A549 treated with ZK216348 at 1 μM for 4 hours (cell line): ENCODE measurements around the gene FRMD4B. TPM values are rescaled to one million over a fixed set of nuclear protein-coding genes. Genes with fewer than 3 reads are reported as not detected.

Experiments used
- total RNA-seq: library from RNA; stranded (reverse); fragments of 200-300 nt; extraction: Qiagen RNA extraction; gene quantifications from 5 replicates; pipeline ENCODE4 v1.2.3, GENCODE V29; 2022; ENCODE audit warnings: low read depth

Gene FRMD4B
- total RNA-seq: 0.56 to 1.3 TPM (median 0.78 TPM) in 5 replicates

DNA sequence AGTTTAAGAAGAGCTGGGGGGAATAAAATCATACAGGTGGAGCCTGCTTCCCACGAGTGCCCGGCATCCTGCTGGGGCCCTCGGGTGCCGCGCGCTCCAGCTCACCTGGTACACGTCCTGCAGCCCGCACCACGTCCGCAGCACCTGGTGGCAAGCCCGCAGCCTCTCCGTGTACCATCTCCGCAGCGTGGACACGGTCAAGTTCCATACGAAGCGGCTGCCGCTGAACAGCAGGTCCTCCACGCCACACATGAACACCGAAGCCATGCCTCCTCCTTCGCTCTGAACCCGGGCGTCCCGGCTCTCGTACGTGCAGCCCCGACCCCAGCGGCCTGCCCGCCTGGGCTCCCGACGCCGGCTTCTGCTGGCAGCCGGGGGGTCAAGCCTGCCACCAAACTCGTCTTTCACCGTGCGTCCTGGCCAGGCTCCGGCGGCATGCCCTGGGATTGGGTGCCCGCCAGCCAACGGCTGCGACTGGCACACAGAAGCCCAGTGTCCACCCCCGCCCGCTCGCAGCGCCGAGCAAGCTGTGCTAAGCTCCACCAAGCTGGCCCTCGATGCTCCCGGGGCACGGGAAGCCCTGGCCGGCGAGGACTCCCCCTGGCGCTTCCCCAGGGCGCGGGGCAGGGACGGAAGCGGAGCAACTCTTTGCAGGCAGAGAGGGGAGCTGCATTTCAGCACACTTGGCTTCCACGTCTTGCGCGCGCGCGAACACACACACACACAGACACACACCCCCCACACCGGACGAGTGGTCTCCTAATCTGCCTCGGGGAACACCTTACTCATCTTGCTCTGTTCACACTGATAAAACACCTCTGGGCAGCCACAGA lies at the start of gene FRMD4B:
Gene FRMD4B (minus strand): TSS at position 366 of the 833 bp plus-strand sequence. CDS start 99 bp downstream, at position 267.

DNA sequence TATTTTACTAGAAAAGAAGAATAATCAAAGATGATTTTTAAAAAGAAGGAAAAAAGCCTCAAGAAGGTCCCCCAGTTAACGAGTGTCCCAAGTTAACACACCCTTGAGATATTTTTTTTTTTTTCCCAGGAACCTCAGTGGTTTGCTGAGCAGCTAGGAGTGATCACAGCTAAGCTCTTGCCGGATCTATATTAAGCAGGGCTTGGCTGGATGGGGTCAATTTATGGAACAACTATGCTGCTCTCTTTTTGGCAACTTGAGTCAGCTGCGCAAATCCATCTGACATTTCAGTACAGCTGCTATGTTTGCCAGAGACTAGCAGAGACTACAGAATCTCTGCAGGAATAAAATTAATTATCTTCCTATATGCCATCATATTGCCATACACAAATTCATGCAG lies 263.5 kb downstream of the FRMD4B start, which contains the start of gene LMOD3:
Gene LMOD3 (minus strand): TSS at position 193 of the 400 bp plus-strand sequence. CDS start 209 bp downstream, outside the sequence.

